ENCODE measurements around the gene FBXO33.
A peak's percentile ranks its signal among the peaks of the same experiment; 100 is the strongest.

The FBXO33 gene, protein sequence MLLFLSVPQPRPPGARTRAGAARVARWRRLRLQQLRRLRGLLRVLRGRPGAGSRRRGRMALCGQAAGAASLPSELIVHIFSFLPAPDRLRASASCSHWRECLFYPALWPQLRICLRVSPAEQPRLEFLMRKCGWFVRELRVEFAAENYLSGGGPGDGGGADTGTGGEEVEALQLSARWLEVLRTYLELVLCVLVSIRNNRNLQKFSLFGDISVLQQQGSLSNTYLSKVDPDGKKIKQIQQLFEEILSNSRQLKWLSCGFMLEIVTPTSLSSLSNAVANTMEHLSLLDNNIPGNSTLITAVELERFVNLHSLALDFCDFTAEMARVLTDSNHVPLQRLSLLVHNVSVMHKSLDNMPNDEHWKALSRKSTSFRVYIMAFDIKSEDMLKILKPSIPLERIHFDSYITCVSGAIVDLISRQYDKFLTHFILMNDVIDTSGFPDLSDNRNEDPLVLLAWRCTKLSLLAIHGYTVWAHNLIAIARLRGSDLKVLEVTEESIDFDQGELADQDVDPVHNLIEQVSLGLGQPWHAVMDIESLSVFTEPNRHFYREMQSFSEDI

GRCh38 chr14:39432179-39432618 lies at the start of gene FBXO33:
TSS of gene FBXO33 (minus strand) at chr14:39432433. CDS start at chr14:39432162, 271 bp downstream.
- TF ChIP-seq EZH2 (IDR thresholded peaks at IDR 0.05; ENCODE audit: borderline replicate concordance, low read length), result no peak
- TF ChIP-seq CTCF (IDR thresholded peaks at IDR 0.05; ENCODE audit: low read length), result no peak
- H3K9me2 ChIP-seq (ENCODE audit: low read depth, low read length), result no peaks in the 10 kb centered on the region
- H3K9me3 ChIP-seq (ENCODE audit: low read length), result no peaks in the 10 kb centered on the region
- no peaks in the 10 kb centered on the region for H3K36me3 ChIP-seq (ENCODE audit: insufficient read depth, low read length)
- H3K4me1 ChIP-seq (ENCODE audit: insufficient read depth, low read length, severe bottlenecking), result peaks cover 39% of the 10 kb centered on the region
- no peaks in the 10 kb centered on the region for H3K27me3 ChIP-seq (ENCODE audit: insufficient read depth, low read length)
- H3F3A ChIP-seq (ENCODE audit: insufficient read depth, low read length), result no peaks in the 10 kb centered on the region
- H3K9ac ChIP-seq (ENCODE audit: low read length), result peak within 1 kb of the TSS; percentile 69
- H3K4me2 ChIP-seq (ENCODE audit: low read length), result peak within 1 kb of the TSS; percentile 90
- H4K20me1 ChIP-seq (ENCODE audit: insufficient read depth, low read length), result no peaks in the 10 kb centered on the region
- H3K4me3 ChIP-seq (ENCODE audit: low read depth, low read length, poor library complexity, severe bottlenecking), result peak within 1 kb of the TSS; percentile 96
- H3K79me2 ChIP-seq (ENCODE audit: insufficient read depth, low read length), result peaks cover 40% of the 10 kb centered on the region
- H2AFZ ChIP-seq (ENCODE audit: low read length), result no peak within 1 kb of the TSS
- peak within 1 kb of the TSS; percentile 90 for H3K27ac ChIP-seq (ENCODE audit: low read depth, low read length, poor library complexity, severe bottlenecking)

DNA sequence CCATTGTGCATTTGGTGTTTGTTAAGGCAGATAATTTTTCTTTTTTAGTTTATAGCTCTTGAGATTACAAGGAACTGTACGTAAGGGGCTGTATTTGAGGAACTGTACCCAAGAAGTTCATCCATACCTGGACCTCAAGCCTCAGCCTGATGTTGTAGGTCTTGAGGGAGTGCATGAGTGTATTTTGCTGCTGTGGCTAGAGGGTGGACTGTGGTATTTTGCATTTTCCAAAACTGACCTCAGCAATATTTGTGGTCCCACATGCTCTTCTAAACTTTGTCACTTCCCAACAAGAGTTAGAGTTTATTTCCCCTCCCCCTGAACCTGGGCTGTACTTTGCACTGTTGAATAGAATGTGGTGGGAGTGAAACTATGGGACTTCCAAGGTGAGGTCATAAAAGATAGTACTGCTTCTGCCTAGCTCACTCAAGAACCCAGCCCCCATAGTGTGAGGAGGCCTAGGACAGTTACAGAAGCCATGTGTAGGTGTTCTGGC lies 42.2 kb upstream of the FBXO33 start:
- Histone ChIP-seq H3K36me3 (ENCODE audit: insufficient read depth, low read length) (no peaks in the 10 kb centered on the region), H2AFZ (ENCODE audit: low read length) (no peak overlapping the region), H3K27ac (ENCODE audit: low read depth, low read length, poor library complexity, severe bottlenecking) (no peak overlapping the region), H3K9ac (ENCODE audit: low read length) (no peak overlapping the region), H3K27me3 (ENCODE audit: insufficient read depth, low read length) (no peaks in the 10 kb centered on the region), H3K9me2 (ENCODE audit: low read depth, low read length) (no peaks in the 10 kb centered on the region), H4K20me1 (ENCODE audit: insufficient read depth, low read length) (no peaks in the 10 kb centered on the region), H3K4me2 (ENCODE audit: low read length) (no peak overlapping the region), H3F3A (ENCODE audit: insufficient read depth, low read length) (no peaks in the 10 kb centered on the region), H3K79me2 (ENCODE audit: insufficient read depth, low read length) (no peaks in the 10 kb centered on the region), H3K4me3 (ENCODE audit: low read depth, low read length, poor library complexity, severe bottlenecking) (no peak overlapping the region), H3K9me3 (ENCODE audit: low read length) (no peaks in the 10 kb centered on the region), H3K4me1 (ENCODE audit: insufficient read depth, low read length, severe bottlenecking) (no peaks in the 10 kb centered on the region)
- no peak for TF ChIP-seq CTCF (IDR thresholded peaks at IDR 0.05; ENCODE audit: low read length)
- TF ChIP-seq EZH2 (IDR thresholded peaks at IDR 0.05; ENCODE audit: borderline replicate concordance, low read length), result no peak

DNA sequence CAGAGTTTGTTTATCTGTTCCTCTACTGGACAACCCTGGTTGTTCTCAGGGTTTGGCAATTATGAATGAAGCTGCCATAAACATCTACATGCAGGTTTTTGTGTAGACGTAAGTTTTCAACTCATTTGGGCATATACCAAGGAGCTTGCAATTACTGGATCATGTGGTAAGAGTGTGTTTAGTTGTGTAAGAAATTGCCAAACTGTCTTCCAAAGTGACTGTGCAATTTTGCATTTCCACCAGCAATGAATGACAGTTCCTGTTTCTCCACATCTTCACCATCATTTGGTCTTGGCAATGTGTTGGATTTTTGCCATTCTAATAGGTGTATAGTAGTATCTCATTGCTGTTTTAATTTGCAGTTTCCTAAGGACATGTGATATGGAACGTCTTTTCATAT lies 39.8 kb upstream of the FBXO33 start:
- no peak for TF ChIP-seq CTCF (IDR thresholded peaks at IDR 0.05; ENCODE audit: low read length)
- TF ChIP-seq EZH2 (IDR thresholded peaks at IDR 0.05; ENCODE audit: borderline replicate concordance, low read length), result no peak
- Histone ChIP-seq H3K36me3 (ENCODE audit: insufficient read depth, low read length) (no peaks in the 10 kb centered on the region), H3K79me2 (ENCODE audit: insufficient read depth, low read length) (no peaks in the 10 kb centered on the region), H3K9ac (ENCODE audit: low read length) (no peak overlapping the region), H3K4me3 (ENCODE audit: low read depth, low read length, poor library complexity, severe bottlenecking) (no peak overlapping the region), H3K9me3 (ENCODE audit: low read length) (no peaks in the 10 kb centered on the region), H3F3A (ENCODE audit: insufficient read depth, low read length) (no peaks in the 10 kb centered on the region), H3K4me2 (ENCODE audit: low read length) (no peak overlapping the region), H4K20me1 (ENCODE audit: insufficient read depth, low read length) (no peaks in the 10 kb centered on the region), H3K27ac (ENCODE audit: low read depth, low read length, poor library complexity, severe bottlenecking) (no peak overlapping the region), H3K4me1 (ENCODE audit: insufficient read depth, low read length, severe bottlenecking) (no peaks in the 10 kb centered on the region), H3K27me3 (ENCODE audit: insufficient read depth, low read length) (no peaks in the 10 kb centered on the region), H2AFZ (ENCODE audit: low read length) (no peak overlapping the region), H3K9me2 (ENCODE audit: low read depth, low read length) (no peaks in the 10 kb centered on the region)

All from OCI-LY1 (cell line).